Right forelimb (tissue), 1 donor: ENCODE measurements around the gene TCF7L2.

Experiments
- DNase-seq: peaks from one replicate; pipeline ENCODE4 v3.0.0-alpha.2; 2018

Gene TCF7L2

GRCh38 chr10:113130014-113130641, 180.1 kb downstream of the TCF7L2 start:
- no peak for DNase-seq

GRCh38 chr10:113131613-113132261, 181.7 kb downstream of the TCF7L2 start:
- DNase-seq, result peak; percentile 51

GRCh38 chr10:113132591-113133121, 182.6 kb downstream of the TCF7L2 start:
- DNase-seq, result no peak

GRCh38 chr10:113133497-113134115, 183.6 kb downstream of the TCF7L2 start:
- no peak for DNase-seq

GRCh38 chr10:113135025-113135424, 185.0 kb downstream of the TCF7L2 start:
- no peak for DNase-seq

- no peak for DNase-seq
These were observed 188.1 kb downstream of the TCF7L2 start for GRCh38 chr10:113137941-113138685.

GRCh38 chr10:113138937-113139585, 189.0 kb downstream of the TCF7L2 start:
- DNase-seq, result no peak

GRCh38 chr10:113139699-113140098, 189.7 kb downstream of the TCF7L2 start:
- DNase-seq, result no peak

- DNase-seq, result peak; percentile 16
These were observed 190.3 kb downstream of the TCF7L2 start for GRCh38 chr10:113140143-113141011.

- peak; percentile 18 for DNase-seq
These were observed 192.7 kb downstream of the TCF7L2 start for GRCh38 chr10:113142601-113143362.

GRCh38 chr10:113144576-113144975, 194.5 kb downstream of the TCF7L2 start:
- DNase-seq, result no peak

GRCh38 chr10:113148071-113148825, 198.2 kb downstream of the TCF7L2 start:
- peak; percentile 30 for DNase-seq

- DNase-seq, result peak; percentile 32
These were observed 198.9 kb downstream of the TCF7L2 start for GRCh38 chr10:113148901-113149300.

- DNase-seq, result no peak
These were observed 199.6 kb downstream of the TCF7L2 start for GRCh38 chr10:113149626-113150025.

GRCh38 chr10:113151190-113151666, 201.2 kb downstream of the TCF7L2 start:
- DNase-seq, result no peak

- DNase-seq, result peak; percentile 36
These were observed 203.6 kb downstream of the TCF7L2 start for GRCh38 chr10:113153493-113154102.

- DNase-seq, result peak; percentile 13
These were observed 207.4 kb downstream of the TCF7L2 start for GRCh38 chr10:113157441-113157840.

- DNase-seq, result peak; percentile 43
These were observed 208.1 kb downstream of the TCF7L2 start for GRCh38 chr10:113158183-113158582.

GRCh38 chr10:113159563-113159962, 209.5 kb downstream of the TCF7L2 start:
- DNase-seq, result no peak
